HEK293 (cell line): ENCODE measurements around the gene PLAC1.

Source experiments
- CTCF ChIA-PET: fragments of 350-600 bp; formaldehyde crosslinking; extraction: SDS; loops from one replicate; lab custom pipeline; 2021; ENCODE audit warnings: antibody characterized with exemption; lab: Yijun Ruan, JAX
- POLR2A ChIA-PET: fragments of 300-600 bp; formaldehyde crosslinking; extraction: SDS; loops from one replicate; lab custom pipeline; 2020; ENCODE audit warnings: antibody characterized with exemption, inconsistent platforms; lab: Yijun Ruan, JAX
- H3K27ac ChIP-seq: fragments of 200-500 bp; sonication (Bioruptor generic); 2 replicates; pipeline ENCODE4 v1.5.1; 2014; ENCODE audit warnings: low read depth, low read length, control low read depth, inconsistent platforms; ENCODE audit errors: extremely low read depth
- H3K36me3 ChIP-seq, 2 experiments: fragments of 200-500 bp in 1 of 2; sonication (Bioruptor generic) in 1 of 2; 1 replicate in 1 of 2; 2 replicates in 1 of 2; pipeline ENCODE4 v1.5.1; 2014 to 2017; ENCODE audit warnings: inconsistent platforms in 2 of 2, low read length in 2 of 2; ENCODE audit not compliant: control insufficient read depth in 2 of 2, insufficient read depth in 1 of 2
- H3K4me1 ChIP-seq: fragments of 200-500 bp; sonication (Bioruptor generic); 2 replicates; pipeline ENCODE4 v1.5.1; 2014; ENCODE audit warnings: mild to moderate bottlenecking, low read length, inconsistent platforms; ENCODE audit not compliant: control insufficient read depth, insufficient read depth
- H3K4me3 ChIP-seq: 2 replicates; pipeline ENCODE4 v1.5.1; 2011; ENCODE audit warnings: low read depth, mild to moderate bottlenecking, control low read depth, low read length, moderate library complexity
- H3K9me3 ChIP-seq: fragments of 200-500 bp; sonication (Bioruptor generic); 2 replicates; pipeline ENCODE4 v1.5.1; 2014; ENCODE audit warnings: low read depth, low read length, inconsistent platforms; ENCODE audit not compliant: control insufficient read depth, insufficient read depth
- HOXA7 ChIP-seq: sonication (generic); formaldehyde crosslinking; IDR thresholded peaks from 2 replicates; pipeline ENCODE4 v1.8.1; 2022; ENCODE audit warnings: missing genetic modification reagents, borderline replicate concordance
- RBAK ChIP-seq: fragments of 450-650 bp; formaldehyde crosslinking; IDR thresholded peaks from 2 replicates; pipeline ENCODE4 v1.5.1; 2016; ENCODE audit warnings: missing biosample characterization, missing genetic modification characterization
- YY2 ChIP-seq: fragments of 450-650 bp; formaldehyde crosslinking; IDR thresholded peaks from 2 replicates; pipeline ENCODE4 v1.5.1; 2016; ENCODE audit warnings: missing biosample characterization, missing genetic modification characterization
- ZBTB17 ChIP-seq: fragments of 450-650 bp; formaldehyde crosslinking; IDR thresholded peaks from 2 replicates; pipeline ENCODE4 v1.5.1; 2016; ENCODE audit warnings: missing biosample characterization, missing genetic modification characterization
- ZBTB20 ChIP-seq: fragments of 450-650 bp; formaldehyde crosslinking; IDR thresholded peaks from 2 replicates; pipeline ENCODE4 v1.5.1; 2016; ENCODE audit warnings: missing biosample characterization, missing genetic modification characterization
- ZNF112 ChIP-seq: fragments of 450-650 bp; formaldehyde crosslinking; IDR thresholded peaks from 2 replicates; pipeline ENCODE4 v1.5.0; 2017; ENCODE audit warnings: missing biosample characterization, missing genetic modification characterization
- ZNF169 ChIP-seq: fragments of 450-650 bp; formaldehyde crosslinking; IDR thresholded peaks from 2 replicates; pipeline ENCODE4 v1.5.1; 2016; ENCODE audit warnings: missing biosample characterization, missing genetic modification characterization
- ZNF184 ChIP-seq: fragments of 450-650 bp; IDR thresholded peaks from 2 replicates; pipeline ENCODE4 v1.5.1; 2018; ENCODE audit warnings: missing biosample characterization, mild to moderate bottlenecking, missing genetic modification characterization
- ZNF19 ChIP-seq: fragments of 450-650 bp; formaldehyde crosslinking; IDR thresholded peaks from 2 replicates; pipeline ENCODE4; 2016; ENCODE audit warnings: missing biosample characterization, missing genetic modification characterization, low read depth
- ZNF223 ChIP-seq: fragments of 450-650 bp; formaldehyde crosslinking; IDR thresholded peaks from 2 replicates; pipeline ENCODE4 v1.5.1; 2016; ENCODE audit warnings: missing biosample characterization, missing genetic modification characterization
- ZNF350 ChIP-seq: fragments of 450-650 bp; formaldehyde crosslinking; IDR thresholded peaks from 2 replicates; pipeline ENCODE4 v1.5.0; 2017; ENCODE audit warnings: missing biosample characterization, mild to moderate bottlenecking, missing genetic modification characterization
- ZNF423 ChIP-seq: fragments of 450-650 bp; formaldehyde crosslinking; IDR thresholded peaks from 2 replicates; pipeline ENCODE4 v1.5.1; 2016; ENCODE audit warnings: missing biosample characterization, missing genetic modification characterization
- ZNF510 ChIP-seq: fragments of 450-650 bp; formaldehyde crosslinking; IDR thresholded peaks from 2 replicates; pipeline ENCODE4 v1.5.1; 2018; ENCODE audit warnings: mild to moderate bottlenecking, missing genetic modification characterization, missing biosample characterization; ENCODE audit not compliant: insufficient replicate concordance
- ZNF624 ChIP-seq: fragments of 450-650 bp; formaldehyde crosslinking; IDR thresholded peaks from 2 replicates; pipeline ENCODE4 v1.5.1; 2017; ENCODE audit warnings: missing biosample characterization, missing genetic modification characterization
- ZNF626 ChIP-seq: fragments of 450-650 bp; sonication (Bioruptor Pico); formaldehyde crosslinking; IDR thresholded peaks from 2 replicates; pipeline ENCODE4 v1.5.1; 2018; ENCODE audit warnings: missing biosample characterization, missing genetic modification characterization, inconsistent platforms
- ZNF747 ChIP-seq: fragments of 450-650 bp; formaldehyde crosslinking; IDR thresholded peaks from 2 replicates; pipeline ENCODE4 v1.5.1; 2016; ENCODE audit warnings: missing biosample characterization, missing genetic modification characterization
- ZNF785 ChIP-seq: fragments of 450-650 bp; formaldehyde crosslinking; IDR thresholded peaks from 2 replicates; pipeline ENCODE4 v1.5.1; 2016; ENCODE audit warnings: missing biosample characterization, missing genetic modification characterization
- ZNF792 ChIP-seq: fragments of 450-650 bp; formaldehyde crosslinking; IDR thresholded peaks from 2 replicates; pipeline ENCODE4 v1.5.1; 2016; ENCODE audit warnings: missing biosample characterization, missing genetic modification characterization
- TF ChIP-seq, protein P1 (sequence below): fragments of 450-650 bp; formaldehyde crosslinking; IDR thresholded peaks from 2 replicates; pipeline ENCODE4 v1.5.1; 2016; ENCODE audit warnings: missing biosample characterization, missing genetic modification characterization, borderline replicate concordance
- TF ChIP-seq, protein P2 (sequence below): sonication (generic); formaldehyde crosslinking; IDR thresholded peaks from 2 replicates; pipeline ENCODE4 v1.8.1; 2022; ENCODE audit warnings: mild to moderate bottlenecking, moderate library complexity, missing genetic modification reagents
- TF ChIP-seq, protein P3 (sequence below): fragments of 450-650 bp; formaldehyde crosslinking; IDR thresholded peaks from 2 replicates; pipeline ENCODE4 v1.5.1; 2016; ENCODE audit warnings: missing biosample characterization, missing genetic modification characterization
- TF ChIP-seq, protein P4 (sequence below): fragments of 450-650 bp; formaldehyde crosslinking; IDR thresholded peaks from 2 replicates; pipeline ENCODE4 v1.5.1; 2017; ENCODE audit warnings: missing biosample characterization, missing genetic modification characterization
- TF ChIP-seq, protein P5 (sequence below): fragments of 450-650 bp; formaldehyde crosslinking; IDR thresholded peaks from 2 replicates; pipeline ENCODE4 v1.5.1; 2016; ENCODE audit warnings: missing biosample characterization, missing genetic modification characterization

The PLAC1 gene

DNA sequence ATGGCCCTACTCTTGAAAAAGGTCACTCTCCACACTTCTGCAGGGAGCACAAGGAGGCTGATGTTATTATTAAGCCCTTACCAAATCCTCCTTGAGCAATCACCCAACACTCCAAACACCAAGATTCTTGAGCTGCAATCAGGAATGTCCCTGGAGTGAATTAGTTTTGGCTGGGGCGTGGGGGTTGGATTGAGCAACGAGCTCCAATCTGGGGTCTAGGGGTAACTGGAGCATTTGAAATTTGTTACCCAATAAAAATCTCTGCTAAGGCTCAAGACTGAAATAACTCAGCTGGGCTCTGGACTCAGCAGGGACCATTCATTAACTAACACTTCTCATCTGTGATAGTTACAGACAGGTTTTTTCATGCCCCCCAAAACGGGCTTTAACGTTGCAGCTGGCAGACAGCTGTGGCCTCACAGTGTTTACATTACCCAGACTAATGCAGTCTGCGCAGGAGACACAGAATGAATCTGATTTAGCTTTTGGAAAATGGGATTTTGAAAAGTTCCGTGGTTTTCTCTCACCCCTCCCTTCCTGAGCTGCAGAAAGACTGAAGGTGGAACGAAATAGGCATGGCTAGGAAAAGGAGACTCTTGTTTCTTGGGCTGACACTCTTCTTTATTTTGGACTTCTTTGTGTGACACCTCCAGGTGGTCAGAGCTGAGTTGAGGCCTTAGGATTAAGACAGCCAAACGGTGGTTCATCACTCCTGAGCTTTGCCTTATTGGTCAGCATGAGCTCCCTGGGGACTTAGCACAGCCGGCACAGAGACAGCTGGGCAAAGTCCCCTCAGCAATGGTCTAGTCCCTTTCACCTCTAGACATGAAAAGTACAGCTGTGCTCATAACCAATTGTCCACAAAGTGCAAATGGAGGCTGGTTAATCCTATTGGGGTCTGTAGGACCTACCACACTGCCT is 26.6 kb downstream of the PLAC1 start:
- ChIA-PET CTCF (no interaction called here), POLR2A (interaction anchor here (0.6 kb wide), 1 partner anchor 90 kb away, joined by 3 read pairs; no protein-coding TSS in a partner anchor)
- H3K36me3 ChIP-seq = no peaks in the 10 kb centered on the region
- H3K27ac ChIP-seq = no peak overlapping the region
- TF ChIP-seq HOXA7 (CRISPR knock-in tag) (no peak), ZNF792 (tag by site-specific recombination) (no peak), ZBTB17 (tag by site-specific recombination) (no peak), ZNF19 (no peak), YY2 (tag by site-specific recombination) (no peak)
- no peaks in the 10 kb centered on the region; the same call in 1 of the 2 replicates for H3K9me3 ChIP-seq
- H3K4me3 ChIP-seq = no peak overlapping the region
- H3K4me1 ChIP-seq = no peaks in the 10 kb centered on the region

DNA sequence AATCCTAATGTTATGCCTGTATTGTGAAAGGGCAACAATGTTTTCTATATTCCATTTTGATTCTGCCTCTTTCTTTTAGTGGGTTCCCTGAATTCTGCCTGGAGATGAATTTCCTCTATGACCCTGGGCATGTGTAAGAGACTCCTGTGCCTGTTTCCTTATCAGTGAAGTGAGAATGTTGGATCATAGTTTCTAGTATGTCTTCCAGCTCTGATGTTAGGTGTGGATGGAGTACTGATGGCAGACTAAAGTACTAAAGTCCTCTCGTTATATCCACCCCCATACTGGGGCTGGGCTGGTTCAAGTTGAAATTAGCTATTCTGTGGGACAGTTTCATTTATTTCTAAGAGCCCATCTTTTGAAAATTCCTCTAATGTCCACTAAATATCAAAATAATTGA is 29.6 kb downstream of the PLAC1 start:
- ChIA-PET CTCF (interaction anchor here (0.6 kb wide), 1 partner anchor 12 kb away, joined by 3 read pairs; no protein-coding TSS in a partner anchor), POLR2A (no interaction called here)
- Histone ChIP-seq H3K27ac (no peak overlapping the region), H3K4me3 (no peak overlapping the region), H3K9me3 (no peaks in the 10 kb centered on the region), H3K36me3 (no peaks in the 10 kb centered on the region), H3K4me1 (no peaks in the 10 kb centered on the region)
- TF ChIP-seq ZNF350 (tag by site-specific recombination) (no peak), ZNF785 (tag by site-specific recombination) (no peak), ZNF184 (tag by site-specific recombination) (no peak), ZNF223 (tag by site-specific recombination) (no peak), ZBTB20 (no peak), ZNF112 (tag by site-specific recombination) (no peak), ZNF169 (tag by site-specific recombination) (no peak), ZNF510 (tag by site-specific recombination) (no peak), ZNF747 (tag by site-specific recombination) (no peak), ZNF624 (no peak), ZNF423 (tag by site-specific recombination) (no peak), ZNF626 (tag by site-specific recombination) (no peak), RBAK (tag by site-specific recombination) (no peak)
- TF ChIP-seq, protein P1, sequence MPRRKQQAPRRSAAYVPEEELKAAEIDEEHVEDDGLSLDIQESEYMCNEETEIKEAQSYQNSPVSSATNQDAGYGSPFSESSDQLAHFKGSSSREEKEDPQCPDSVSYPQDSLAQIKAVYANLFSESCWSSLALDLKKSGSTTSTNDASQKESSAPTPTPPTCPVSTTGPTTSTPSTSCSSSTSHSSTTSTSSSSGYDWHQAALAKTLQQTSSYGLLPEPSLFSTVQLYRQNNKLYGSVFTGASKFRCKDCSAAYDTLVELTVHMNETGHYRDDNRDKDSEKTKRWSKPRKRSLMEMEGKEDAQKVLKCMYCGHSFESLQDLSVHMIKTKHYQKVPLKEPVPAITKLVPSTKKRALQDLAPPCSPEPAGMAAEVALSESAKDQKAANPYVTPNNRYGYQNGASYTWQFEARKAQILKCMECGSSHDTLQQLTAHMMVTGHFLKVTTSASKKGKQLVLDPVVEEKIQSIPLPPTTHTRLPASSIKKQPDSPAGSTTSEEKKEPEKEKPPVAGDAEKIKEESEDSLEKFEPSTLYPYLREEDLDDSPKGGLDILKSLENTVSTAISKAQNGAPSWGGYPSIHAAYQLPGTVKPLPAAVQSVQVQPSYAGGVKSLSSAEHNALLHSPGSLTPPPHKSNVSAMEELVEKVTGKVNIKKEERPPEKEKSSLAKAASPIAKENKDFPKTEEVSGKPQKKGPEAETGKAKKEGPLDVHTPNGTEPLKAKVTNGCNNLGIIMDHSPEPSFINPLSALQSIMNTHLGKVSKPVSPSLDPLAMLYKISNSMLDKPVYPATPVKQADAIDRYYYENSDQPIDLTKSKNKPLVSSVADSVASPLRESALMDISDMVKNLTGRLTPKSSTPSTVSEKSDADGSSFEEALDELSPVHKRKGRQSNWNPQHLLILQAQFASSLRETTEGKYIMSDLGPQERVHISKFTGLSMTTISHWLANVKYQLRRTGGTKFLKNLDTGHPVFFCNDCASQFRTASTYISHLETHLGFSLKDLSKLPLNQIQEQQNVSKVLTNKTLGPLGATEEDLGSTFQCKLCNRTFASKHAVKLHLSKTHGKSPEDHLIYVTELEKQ (tag by site-specific recombination) = no peak
- TF ChIP-seq, protein P2, sequence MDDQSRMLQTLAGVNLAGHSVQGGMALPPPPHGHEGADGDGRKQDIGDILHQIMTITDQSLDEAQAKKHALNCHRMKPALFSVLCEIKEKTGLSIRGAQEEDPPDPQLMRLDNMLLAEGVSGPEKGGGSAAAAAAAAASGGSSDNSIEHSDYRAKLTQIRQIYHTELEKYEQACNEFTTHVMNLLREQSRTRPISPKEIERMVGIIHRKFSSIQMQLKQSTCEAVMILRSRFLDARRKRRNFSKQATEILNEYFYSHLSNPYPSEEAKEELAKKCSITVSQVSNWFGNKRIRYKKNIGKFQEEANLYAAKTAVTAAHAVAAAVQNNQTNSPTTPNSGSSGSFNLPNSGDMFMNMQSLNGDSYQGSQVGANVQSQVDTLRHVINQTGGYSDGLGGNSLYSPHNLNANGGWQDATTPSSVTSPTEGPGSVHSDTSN = no peak
- TF ChIP-seq, protein P3, sequence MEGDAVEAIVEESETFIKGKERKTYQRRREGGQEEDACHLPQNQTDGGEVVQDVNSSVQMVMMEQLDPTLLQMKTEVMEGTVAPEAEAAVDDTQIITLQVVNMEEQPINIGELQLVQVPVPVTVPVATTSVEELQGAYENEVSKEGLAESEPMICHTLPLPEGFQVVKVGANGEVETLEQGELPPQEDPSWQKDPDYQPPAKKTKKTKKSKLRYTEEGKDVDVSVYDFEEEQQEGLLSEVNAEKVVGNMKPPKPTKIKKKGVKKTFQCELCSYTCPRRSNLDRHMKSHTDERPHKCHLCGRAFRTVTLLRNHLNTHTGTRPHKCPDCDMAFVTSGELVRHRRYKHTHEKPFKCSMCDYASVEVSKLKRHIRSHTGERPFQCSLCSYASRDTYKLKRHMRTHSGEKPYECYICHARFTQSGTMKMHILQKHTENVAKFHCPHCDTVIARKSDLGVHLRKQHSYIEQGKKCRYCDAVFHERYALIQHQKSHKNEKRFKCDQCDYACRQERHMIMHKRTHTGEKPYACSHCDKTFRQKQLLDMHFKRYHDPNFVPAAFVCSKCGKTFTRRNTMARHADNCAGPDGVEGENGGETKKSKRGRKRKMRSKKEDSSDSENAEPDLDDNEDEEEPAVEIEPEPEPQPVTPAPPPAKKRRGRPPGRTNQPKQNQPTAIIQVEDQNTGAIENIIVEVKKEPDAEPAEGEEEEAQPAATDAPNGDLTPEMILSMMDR (tag by site-specific recombination) = no peak
- TF ChIP-seq, protein P4, sequence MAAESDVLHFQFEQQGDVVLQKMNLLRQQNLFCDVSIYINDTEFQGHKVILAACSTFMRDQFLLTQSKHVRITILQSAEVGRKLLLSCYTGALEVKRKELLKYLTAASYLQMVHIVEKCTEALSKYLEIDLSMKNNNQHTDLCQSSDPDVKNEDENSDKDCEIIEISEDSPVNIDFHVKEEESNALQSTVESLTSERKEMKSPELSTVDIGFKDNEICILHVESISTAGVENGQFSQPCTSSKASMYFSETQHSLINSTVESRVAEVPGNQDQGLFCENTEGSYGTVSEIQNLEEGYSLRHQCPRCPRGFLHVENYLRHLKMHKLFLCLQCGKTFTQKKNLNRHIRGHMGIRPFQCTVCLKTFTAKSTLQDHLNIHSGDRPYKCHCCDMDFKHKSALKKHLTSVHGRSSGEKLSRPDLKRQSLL (tag by site-specific recombination) = no peak
- TF ChIP-seq, protein P5, sequence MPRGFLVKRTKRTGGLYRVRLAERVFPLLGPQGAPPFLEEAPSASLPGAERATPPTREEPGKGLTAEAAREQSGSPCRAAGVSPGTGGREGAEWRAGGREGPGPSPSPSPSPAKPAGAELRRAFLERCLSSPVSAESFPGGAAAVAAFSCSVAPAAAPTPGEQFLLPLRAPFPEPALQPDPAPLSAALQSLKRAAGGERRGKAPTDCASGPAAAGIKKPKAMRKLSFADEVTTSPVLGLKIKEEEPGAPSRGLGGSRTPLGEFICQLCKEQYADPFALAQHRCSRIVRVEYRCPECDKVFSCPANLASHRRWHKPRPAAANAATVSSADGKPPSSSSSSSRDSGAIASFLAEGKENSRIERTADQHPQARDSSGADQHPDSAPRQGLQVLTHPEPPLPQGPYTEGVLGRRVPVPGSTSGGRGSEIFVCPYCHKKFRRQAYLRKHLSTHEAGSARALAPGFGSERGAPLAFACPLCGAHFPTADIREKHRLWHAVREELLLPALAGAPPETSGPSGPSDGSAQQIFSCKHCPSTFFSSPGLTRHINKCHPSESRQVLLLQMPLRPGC (tag by site-specific recombination) = no peak
